Ascending aorta (tissue), 2 donors: ENCODE measurements around the gene ZFP36. TPM values are rescaled to one million over a fixed set of nuclear protein-coding genes. Genes with fewer than 3 reads are reported as not detected.

Experiments
- DNase-seq, 2 donors: peaks; one replicate each; pipeline ENCODE4 v3.0.0-alpha.2; 2019; ENCODE audit warnings: low spot score in 2 of 2
- H3K27ac ChIP-seq, 2 donors: fragments of 200-600 bp; sonication (generic); one replicate each; pipeline ENCODE4 v1.5.1; 2016 to 2017; ENCODE audit warnings: mild to moderate bottlenecking in 1 of 2
- H3K27me3 ChIP-seq: fragments of 200-600 bp; sonication (generic); one replicate; pipeline ENCODE4 v1.5.1; 2017
- H3K36me3 ChIP-seq, 2 donors: fragments of 200-600 bp; sonication (generic); one replicate each; pipeline ENCODE4 v1.5.1; 2016
- H3K4me1 ChIP-seq, 2 donors: fragments of 200-600 bp; sonication (generic); one replicate each; pipeline ENCODE4 v1.5.1; 2016 to 2017; ENCODE audit warnings: mild to moderate bottlenecking in 1 of 2
- H3K4me3 ChIP-seq, 2 donors: fragments of 200-600 bp; sonication (generic); one replicate each; pipeline ENCODE4 v1.5.1; 2016 to 2017; ENCODE audit warnings: mild to moderate bottlenecking in 1 of 2
- H3K9me3 ChIP-seq, 2 donors: fragments of 200-600 bp; sonication (generic); one replicate each; pipeline ENCODE4 v1.5.1; 2016
- intact Hi-C: fragments of 100-400 bp; cut with DNase I; formaldehyde crosslinking; loops from one replicate; pipeline ENCODE4 v1.15.1; 2023
- total RNA-seq: library from RNA; depleted of rRNA; stranded (reverse); fragments of >200 nt; gene quantifications from one replicate; pipeline ENCODE4 v1.1.0, GENCODE V29; 2016
- TF ChIP-seq, protein P1 (sequence below), 3 experiments: fragments of 200-600 bp in 2 of 3; fragments of 450-650 bp in 1 of 3; sonication (generic) in 2 of 3; IDR thresholded peaks; one replicate each; pipeline ENCODE4 v1.5.1; 2016 to 2019; ENCODE audit warnings: antibody characterized with exemption in 3 of 3, mild to moderate bottlenecking in 1 of 3, moderate library complexity in 1 of 3

The ZFP36 gene
- total RNA-seq, 1 donor from 2014 or later: 1,166 TPM

DNA sequence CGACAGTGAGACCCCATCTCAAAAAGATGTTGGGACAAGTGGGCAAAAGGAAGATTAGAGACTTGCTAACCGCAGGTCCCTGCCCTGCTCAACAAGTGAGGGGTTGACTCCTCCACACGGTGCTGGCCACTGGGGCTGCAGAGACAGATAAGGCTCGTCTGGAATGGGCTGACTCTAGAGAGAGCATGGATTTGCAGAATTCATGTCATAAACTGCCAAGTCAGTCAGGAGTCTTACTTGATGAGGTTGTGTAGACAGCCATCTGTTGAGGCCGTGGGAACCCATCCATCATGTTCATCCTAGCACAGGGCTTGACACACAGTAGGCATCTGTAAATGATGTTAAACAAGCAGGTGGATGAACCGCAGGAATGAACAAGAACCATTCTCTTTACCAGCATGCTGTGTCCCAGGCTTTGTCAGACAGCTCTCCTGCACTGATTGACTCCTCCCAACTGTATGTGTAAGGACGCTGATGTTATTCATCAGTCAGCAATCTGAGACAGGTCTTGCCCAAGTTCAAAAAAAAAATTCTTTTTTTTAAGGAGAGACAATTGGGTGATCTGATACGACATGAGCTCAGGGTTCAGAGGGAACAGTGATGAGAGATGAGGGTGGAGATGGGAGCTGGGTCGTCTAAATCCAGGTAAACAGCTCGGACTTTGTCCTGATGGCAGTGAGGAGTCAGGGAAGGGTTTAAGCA lies 24.6 kb upstream of the ZFP36 start:
- Histone ChIP-seq H3K4me1 (no peaks in the 10 kb centered on the region), H3K27me3 (no peaks in the 10 kb centered on the region), H3K9me3 (no peaks in the 10 kb centered on the region), H3K27ac (no peak overlapping the region), H3K4me3 (no peak overlapping the region), H3K36me3 (peaks cover 86 to 99% of the 10 kb centered on the region in 2 donors)
- intact Hi-C loops: no loop called here
- TF ChIP-seq, protein P1, sequence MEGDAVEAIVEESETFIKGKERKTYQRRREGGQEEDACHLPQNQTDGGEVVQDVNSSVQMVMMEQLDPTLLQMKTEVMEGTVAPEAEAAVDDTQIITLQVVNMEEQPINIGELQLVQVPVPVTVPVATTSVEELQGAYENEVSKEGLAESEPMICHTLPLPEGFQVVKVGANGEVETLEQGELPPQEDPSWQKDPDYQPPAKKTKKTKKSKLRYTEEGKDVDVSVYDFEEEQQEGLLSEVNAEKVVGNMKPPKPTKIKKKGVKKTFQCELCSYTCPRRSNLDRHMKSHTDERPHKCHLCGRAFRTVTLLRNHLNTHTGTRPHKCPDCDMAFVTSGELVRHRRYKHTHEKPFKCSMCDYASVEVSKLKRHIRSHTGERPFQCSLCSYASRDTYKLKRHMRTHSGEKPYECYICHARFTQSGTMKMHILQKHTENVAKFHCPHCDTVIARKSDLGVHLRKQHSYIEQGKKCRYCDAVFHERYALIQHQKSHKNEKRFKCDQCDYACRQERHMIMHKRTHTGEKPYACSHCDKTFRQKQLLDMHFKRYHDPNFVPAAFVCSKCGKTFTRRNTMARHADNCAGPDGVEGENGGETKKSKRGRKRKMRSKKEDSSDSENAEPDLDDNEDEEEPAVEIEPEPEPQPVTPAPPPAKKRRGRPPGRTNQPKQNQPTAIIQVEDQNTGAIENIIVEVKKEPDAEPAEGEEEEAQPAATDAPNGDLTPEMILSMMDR (IDR thresholded peaks at IDR 0.05): no peak
- no peak for DNase-seq

DNA sequence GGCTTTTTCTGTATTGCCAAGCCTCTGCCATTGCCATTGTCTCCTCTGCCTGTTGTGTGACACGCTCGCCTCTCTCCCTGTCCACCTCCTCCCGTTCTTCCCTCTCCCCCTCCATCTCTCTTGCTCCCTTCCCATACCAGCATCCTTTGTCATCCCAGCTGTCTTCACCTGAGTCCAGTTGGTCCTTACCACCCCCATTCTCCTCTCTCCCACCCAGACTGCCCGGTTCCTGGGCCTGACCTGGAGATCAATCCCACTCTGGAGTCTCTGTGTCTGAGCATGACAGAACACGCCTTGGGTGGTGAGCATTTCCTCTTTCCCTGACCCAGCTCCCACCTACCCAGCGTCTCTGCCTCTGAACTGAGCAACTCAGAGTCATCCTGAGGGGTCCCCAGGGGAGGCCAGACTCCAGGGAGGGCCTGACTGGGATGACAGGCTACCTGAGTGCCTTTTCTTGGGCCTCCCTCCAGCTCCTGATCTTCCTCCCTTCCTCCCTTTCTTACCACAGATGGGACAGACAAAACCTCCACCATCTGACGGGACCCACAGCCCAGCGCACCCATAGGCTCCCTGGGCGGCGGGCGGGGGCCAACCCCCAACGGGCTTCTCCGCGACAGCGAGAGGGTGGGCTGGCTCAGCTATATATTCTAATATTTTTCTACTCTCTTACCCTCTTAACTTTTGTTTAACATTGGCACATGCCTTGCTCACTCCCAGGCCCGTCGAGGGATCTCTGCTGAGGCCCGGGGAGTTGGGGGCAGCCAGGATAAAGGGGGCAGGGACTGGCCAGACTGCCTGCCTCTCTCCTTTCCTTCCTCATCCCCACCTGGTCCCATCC lies 23.4 kb upstream of the ZFP36 start:
- Histone ChIP-seq H3K27me3 (no peaks in the 10 kb centered on the region), H3K9me3 (no peaks in the 10 kb centered on the region), H3K27ac (no peak overlapping the region), H3K4me3 (no peak overlapping the region), H3K36me3 (peaks cover 86 to 99% of the 10 kb centered on the region in 2 donors), H3K4me1 (peaks cover 0 to 3% of the 10 kb centered on the region in 2 donors)
- TF ChIP-seq, protein P1 (IDR thresholded peaks at IDR 0.05): no peak
- intact Hi-C loops: no loop called here
- no peak for DNase-seq

DNA sequence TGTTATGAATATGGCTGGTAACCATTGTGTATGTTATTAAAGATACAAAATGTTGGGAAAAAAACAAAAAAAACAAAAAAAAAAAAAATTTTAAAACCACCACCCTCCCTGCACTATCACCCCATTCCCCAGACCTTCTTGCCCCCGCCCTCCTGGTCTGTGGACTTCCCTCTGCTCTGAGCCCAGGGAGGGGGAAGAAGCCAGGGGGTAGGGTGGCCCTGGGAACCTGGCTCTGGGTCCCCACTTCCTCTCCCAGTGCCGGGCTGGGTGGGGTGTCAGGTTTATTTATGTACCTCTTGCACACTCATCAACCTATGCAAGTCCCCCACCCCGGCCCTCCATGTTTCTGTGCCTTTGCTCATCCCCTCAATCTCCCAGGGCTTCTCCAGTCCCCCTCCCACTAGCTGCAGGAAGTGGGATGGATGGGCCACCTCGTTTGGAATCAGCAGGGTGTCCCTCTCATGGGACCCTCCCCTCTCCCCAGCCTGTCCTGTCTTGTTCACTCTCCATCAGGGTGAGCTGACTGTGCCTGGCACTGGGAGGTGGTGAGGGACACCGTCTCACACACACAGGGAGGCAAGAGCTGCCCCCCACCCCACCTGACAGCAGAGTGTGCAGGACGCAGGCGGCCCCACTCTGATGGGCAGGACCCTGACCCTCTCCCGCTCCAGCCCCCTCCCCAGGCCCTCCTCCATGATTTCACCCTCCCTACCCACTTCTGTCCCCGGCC lies 21.6 kb upstream of the ZFP36 start:
- H3K36me3 ChIP-seq: peaks cover 81 to 95% of the 10 kb centered on the region in 2 donors
- H3K4me3 ChIP-seq: no peak overlapping the region
- no peaks in the 10 kb centered on the region for H3K9me3 ChIP-seq
- TF ChIP-seq, protein P1 (IDR thresholded peaks at IDR 0.05): no peak
- DNase-seq: no peak
- no peak overlapping the region for H3K27ac ChIP-seq
- intact Hi-C loops: no loop called here
- no peaks in the 10 kb centered on the region for H3K27me3 ChIP-seq
- H3K4me1 ChIP-seq: peaks cover 0 to 8% of the 10 kb centered on the region in 2 donors

DNA sequence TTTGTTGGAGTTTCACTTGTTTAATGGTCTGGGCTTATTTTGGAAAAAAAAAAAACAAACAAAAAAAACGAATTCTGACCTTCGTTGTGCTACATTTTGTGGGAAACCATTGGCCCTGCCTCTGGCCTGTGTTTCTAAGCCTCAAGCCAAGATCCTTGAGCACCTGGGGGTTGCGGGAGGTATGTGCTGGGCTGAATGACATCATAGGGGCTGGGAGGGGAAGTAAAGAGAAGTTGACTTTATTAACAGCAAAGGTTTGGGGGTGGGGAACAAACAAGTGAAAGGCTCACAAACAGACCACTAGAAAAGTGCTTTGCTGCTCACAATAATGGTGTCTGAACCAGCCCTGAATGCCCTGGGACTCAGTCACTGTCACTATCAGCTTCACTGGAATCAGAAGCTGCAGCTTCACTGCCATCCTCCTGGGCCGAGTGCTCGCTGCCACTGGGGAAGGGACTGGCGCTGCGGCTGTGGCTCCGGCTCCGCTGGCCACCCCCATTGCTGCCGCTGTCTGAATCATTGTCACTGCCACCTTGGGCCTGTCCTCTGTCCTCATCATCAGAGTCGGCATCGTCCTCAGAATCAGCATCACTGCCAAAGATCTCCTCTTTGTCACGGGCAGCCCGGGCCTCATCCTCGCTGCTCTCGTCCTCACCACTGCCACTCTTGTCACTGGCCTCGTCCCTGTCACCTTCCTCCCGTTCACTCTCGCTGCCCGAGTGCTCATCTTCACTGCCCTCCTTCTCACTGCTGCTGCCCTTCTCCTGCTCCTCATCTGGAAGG lies 20.8 kb upstream of the ZFP36 start:
- no peaks in the 10 kb centered on the region for H3K27me3 ChIP-seq
- no peak overlapping the region for H3K4me3 ChIP-seq
- no peak overlapping the region for H3K27ac ChIP-seq
- H3K4me1 ChIP-seq: peaks cover 0 to 12% of the 10 kb centered on the region in 2 donors
- H3K36me3 ChIP-seq: peaks cover 73 to 87% of the 10 kb centered on the region in 2 donors
- DNase-seq: no peak
- intact Hi-C loops: no loop called here
- H3K9me3 ChIP-seq: no peaks in the 10 kb centered on the region
- TF ChIP-seq, protein P1 (IDR thresholded peaks at IDR 0.05): no peak

DNA sequence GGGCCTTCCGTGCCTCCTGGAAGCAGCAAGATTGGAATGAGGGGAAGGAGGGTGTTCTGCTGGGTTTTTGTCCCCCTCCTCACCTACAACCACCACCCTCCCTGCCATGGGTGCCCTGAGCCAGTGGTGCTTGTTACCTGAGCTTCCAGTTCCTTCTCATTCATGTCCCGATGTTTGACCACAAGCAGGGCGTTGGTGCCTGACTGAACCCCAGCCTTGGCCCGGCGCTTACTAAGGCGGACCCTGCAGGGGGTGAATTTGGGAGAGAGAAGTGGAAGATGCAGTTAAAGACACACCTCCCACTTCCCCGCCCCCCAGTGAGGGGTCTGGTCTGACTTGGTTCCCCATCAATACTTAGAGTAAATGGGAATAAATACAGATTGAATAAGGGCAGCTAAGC lies 20.1 kb upstream of the ZFP36 start:
- no peak overlapping the region for H3K27ac ChIP-seq

More for the DNA sequence above, 20.1 kb upstream of the ZFP36 start:
- Histone ChIP-seq H3K27me3 (no peaks in the 10 kb centered on the region), H3K4me1 (peaks cover 0 to 13% of the 10 kb centered on the region in 2 donors), H3K36me3 (peaks cover 65 to 80% of the 10 kb centered on the region in 2 donors), H3K4me3 (no peak overlapping the region), H3K9me3 (no peaks in the 10 kb centered on the region)
- no peak for DNase-seq
- intact Hi-C loops: no loop called here
- TF ChIP-seq, protein P1 (IDR thresholded peaks at IDR 0.05): no peak
